Thymus (tissue), 11 donors: ENCODE results near the gene L3MBTL3. TPM values are rescaled to one million over a fixed set of nuclear protein-coding genes. Genes with fewer than 3 reads are reported as not detected.
A peak's percentile ranks its signal among the peaks of the same experiment; 100 is the strongest.
"Not testable (repeated sequence)": the region's sequence is repeated elsewhere in the genome, so short reads cannot be mapped to it uniquely, and the experiment has no call there.

ENCODE experiments used
- DNase-seq, 9 donors: peaks; one replicate each; pipeline ENCODE4 v3.0.0-alpha.2; 2013; ENCODE audit warnings: low spot score in 9 of 9, low read depth in 6 of 9, missing footprints in 1 of 9
- H3K27ac ChIP-seq, 2 donors: one replicate each; pipeline ENCODE4 v1.5.1; 2013; ENCODE audit warnings: control low read depth in 1 of 2, low read depth in 1 of 2, low read length in 1 of 2, mild to moderate bottlenecking in 1 of 2, moderate library complexity in 1 of 2
- H3K27me3 ChIP-seq, 2 donors: one replicate each; pipeline ENCODE4 v1.5.1; 2013; ENCODE audit warnings: low read length in 1 of 2; ENCODE audit not compliant: control insufficient read depth in 2 of 2, insufficient read depth in 1 of 2
- H3K36me3 ChIP-seq, 2 donors: one replicate each; pipeline ENCODE4 v1.5.1; 2013; ENCODE audit warnings: low read length in 1 of 2, mild to moderate bottlenecking in 1 of 2, moderate library complexity in 1 of 2; ENCODE audit not compliant: control insufficient read depth in 2 of 2, insufficient read depth in 2 of 2
- H3K4me1 ChIP-seq, 2 donors: one replicate each; pipeline ENCODE4 v1.5.1; 2013; ENCODE audit warnings: low read length in 2 of 2; ENCODE audit not compliant: control insufficient read depth in 2 of 2, insufficient read depth in 2 of 2
- H3K4me3 ChIP-seq, 2 donors: one replicate each; pipeline ENCODE4 v1.5.1; 2013; ENCODE audit warnings: low read length in 2 of 2, control low read depth in 1 of 2, mild to moderate bottlenecking in 1 of 2
- H3K9me3 ChIP-seq, 2 donors: one replicate each; pipeline ENCODE4 v1.5.1; 2013; ENCODE audit warnings: low read length in 1 of 2, mild to moderate bottlenecking in 1 of 2; ENCODE audit not compliant: control insufficient read depth in 2 of 2, insufficient read depth in 1 of 2
- WGBS: extraction: QIAGEN DNeasy Blood & Tissue Kit; methylation state at CpG from one replicate; pipeline ENCODE4 v1.1.7; 2013; 5-methylcytosine and 5-hydroxymethylcytosine counted together
- polyA plus RNA-seq: library from polyadenylated mRNA; stranded (reverse); fragments of 200-250 nt; gene quantifications from one replicate; pipeline ENCODE4 v1.2.3, GENCODE V29; 2013
- total RNA-seq: library from RNA; stranded (reverse); fragments of 120-200 nt; gene quantifications from one replicate; pipeline ENCODE4 v1.2.4, GENCODE V29; 2013
- donor health status: healthy.

Gene L3MBTL3
- total and polyA plus RNA-seq, 2 donors, result 8.2 to 12.7 TPM

DNA sequence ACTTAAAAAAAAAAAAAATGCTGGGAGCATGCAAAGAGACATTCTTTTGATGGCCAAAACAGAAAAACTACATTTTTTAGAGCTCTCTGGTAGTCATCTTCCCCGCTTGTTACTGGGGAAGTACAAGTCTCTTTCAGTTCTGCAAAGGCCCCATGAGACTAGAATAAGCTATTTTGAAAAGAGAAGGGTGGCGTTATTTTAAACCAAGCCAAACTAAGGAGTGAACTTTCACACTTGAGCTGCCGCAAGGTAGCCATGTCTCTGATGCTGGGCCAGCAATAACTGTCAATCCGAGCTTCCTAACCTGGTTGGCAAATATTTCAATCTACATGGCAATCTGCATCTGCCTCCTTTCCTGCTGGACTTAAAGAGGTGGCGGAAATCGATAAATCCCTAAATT is 96.7 kb downstream of the L3MBTL3 start:
- no peak for DNase-seq
- Histone ChIP-seq H3K36me3 (no peaks in the 10 kb centered on the region), H3K9me3 (no peaks in the 10 kb centered on the region), H3K27me3 (no peaks in the 10 kb centered on the region), H3K4me3 (no peak overlapping the region), H3K27ac (no peak overlapping the region), H3K4me1 (no peaks in the 10 kb centered on the region)
- 95% methylated on average over 6 of the region's 6 CpGs for WGBS

GRCh38 chr6:130116273-130116672 is 97.9 kb downstream of the L3MBTL3 start:
- H3K27me3 ChIP-seq, result no peaks in the 10 kb centered on the region
- no peak overlapping the region for H3K27ac ChIP-seq
- no peak overlapping the region for H3K4me3 ChIP-seq
- DNase-seq, result peak in 1 of 9 donors; percentile 22
- H3K36me3 ChIP-seq, result no peaks in the 10 kb centered on the region
- H3K4me1 ChIP-seq, result no peaks in the 10 kb centered on the region
- no peaks in the 10 kb centered on the region for H3K9me3 ChIP-seq
- 95% methylated on average over 4 of the region's 4 CpGs for WGBS

- H3K36me3 ChIP-seq, DNase-seq: not testable (repeated sequence)
- 95% methylated on average over 2 of the region's 4 CpGs for WGBS
These were observed 98.9 kb downstream of the L3MBTL3 start for GRCh38 chr6:130117187-130117701.

GRCh38 chr6:130118236-130118635 is 99.9 kb downstream of the L3MBTL3 start:
- no peaks in the 10 kb centered on the region for H3K4me1 ChIP-seq
- no peaks in the 10 kb centered on the region for H3K36me3 ChIP-seq
- no peaks in the 10 kb centered on the region for H3K9me3 ChIP-seq
- no peaks in the 10 kb centered on the region for H3K27me3 ChIP-seq
- 92% methylated on average over 6 of the region's 6 CpGs for WGBS
- no peak overlapping the region for H3K27ac ChIP-seq
- no peak overlapping the region for H3K4me3 ChIP-seq
- DNase-seq, result no peak

More at GRCh38 chr6:130117187-130117701, 98.9 kb downstream of the L3MBTL3 start:
- not testable (repeated sequence) for H3K9me3 ChIP-seq, H3K27ac ChIP-seq, H3K4me1 ChIP-seq, H3K27me3 ChIP-seq, H3K4me3 ChIP-seq

GRCh38 chr6:130119211-130119610 is 100.8 kb downstream of the L3MBTL3 start:
- Histone ChIP-seq H3K27ac (no peak overlapping the region), H3K36me3 (no peaks in the 10 kb centered on the region), H3K4me1 (no peaks in the 10 kb centered on the region), H3K27me3 (no peaks in the 10 kb centered on the region), H3K9me3 (no peaks in the 10 kb centered on the region), H3K4me3 (no peak overlapping the region)
- DNase-seq, result no peak
- WGBS, result 96% methylated on average over 1 of the region's 1 CpG

DNA sequence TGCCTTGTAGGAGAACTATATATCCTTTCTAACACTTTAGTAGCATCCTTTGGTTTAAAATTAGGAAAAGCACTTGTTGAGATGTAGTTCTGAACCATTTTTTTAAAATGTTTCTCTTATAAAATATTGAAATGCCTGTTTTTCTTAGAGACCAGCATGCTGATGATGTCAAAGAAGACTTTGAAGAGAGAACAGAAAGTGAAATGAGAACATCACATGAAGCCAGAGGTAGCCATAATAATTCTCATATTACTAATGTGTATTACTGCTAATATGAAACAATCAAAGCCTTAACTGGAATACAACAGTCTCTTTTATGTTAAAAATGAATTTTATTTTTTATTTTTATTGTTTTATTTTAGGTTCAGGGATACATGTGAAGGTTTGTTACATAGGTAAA is 102.3 kb downstream of the L3MBTL3 start:
- Histone ChIP-seq H3K4me3 (no peak overlapping the region), H3K27me3 (no peaks in the 10 kb centered on the region), H3K4me1 (no peaks in the 10 kb centered on the region), H3K9me3 (no peaks in the 10 kb centered on the region), H3K36me3 (no peaks in the 10 kb centered on the region), H3K27ac (no peak overlapping the region)
- DNase-seq, result no peak

DNA sequence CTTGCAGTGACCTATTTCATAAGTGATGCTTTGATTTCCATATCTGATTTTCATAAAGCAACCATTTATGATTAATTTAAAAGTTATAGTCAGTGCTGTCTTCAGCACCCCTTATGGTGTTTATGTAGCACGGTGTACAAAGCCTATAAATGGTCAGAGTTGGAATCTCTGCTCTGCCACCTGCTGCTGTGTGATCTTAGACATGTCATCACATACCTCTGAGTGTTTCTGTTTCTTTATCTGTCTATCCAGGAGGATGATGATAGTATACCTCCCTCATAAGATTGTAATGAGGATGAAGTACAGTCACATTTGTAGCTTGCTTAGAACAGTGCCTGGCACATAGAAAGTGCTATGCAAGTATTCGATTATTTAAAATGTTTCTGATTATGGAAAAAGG is 103.9 kb downstream of the L3MBTL3 start:
- no peak overlapping the region for H3K4me3 ChIP-seq
- no peak overlapping the region for H3K27ac ChIP-seq
- DNase-seq, result no peak
- 95% methylated on average over 2 of the region's 2 CpGs for WGBS
- no peaks in the 10 kb centered on the region for H3K27me3 ChIP-seq
- H3K36me3 ChIP-seq, result no peaks in the 10 kb centered on the region
- H3K9me3 ChIP-seq, result no peaks in the 10 kb centered on the region
- no peaks in the 10 kb centered on the region for H3K4me1 ChIP-seq

DNA sequence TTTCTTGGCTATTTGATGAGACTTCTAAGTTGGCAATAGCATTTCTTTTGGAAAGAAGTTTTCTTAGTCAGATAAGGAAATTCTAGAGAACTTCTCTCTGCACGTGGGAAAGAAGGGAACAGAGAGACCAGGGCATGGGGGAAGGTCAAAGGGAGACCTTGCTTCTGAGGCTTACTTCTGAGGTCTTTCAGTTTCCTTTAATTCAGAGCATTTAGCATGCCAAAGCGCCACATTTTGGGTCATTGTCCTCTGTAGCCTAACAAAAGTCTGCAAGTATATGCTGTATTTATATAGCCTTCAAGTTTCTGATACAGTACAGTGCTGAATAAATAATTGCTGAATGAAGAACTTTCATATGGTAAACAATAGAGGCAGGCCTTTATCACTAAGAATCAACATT is 108.8 kb downstream of the L3MBTL3 start:
- no peaks in the 10 kb centered on the region for H3K9me3 ChIP-seq
- peaks cover 0 to 4% of the 10 kb centered on the region in 2 donors for H3K4me1 ChIP-seq
- H3K4me3 ChIP-seq, result no peak overlapping the region
- 92% methylated on average over 2 of the region's 2 CpGs for WGBS
- H3K27ac ChIP-seq, result no peak overlapping the region
- no peaks in the 10 kb centered on the region for H3K27me3 ChIP-seq
- DNase-seq, result no peak
- no peaks in the 10 kb centered on the region for H3K36me3 ChIP-seq

DNA sequence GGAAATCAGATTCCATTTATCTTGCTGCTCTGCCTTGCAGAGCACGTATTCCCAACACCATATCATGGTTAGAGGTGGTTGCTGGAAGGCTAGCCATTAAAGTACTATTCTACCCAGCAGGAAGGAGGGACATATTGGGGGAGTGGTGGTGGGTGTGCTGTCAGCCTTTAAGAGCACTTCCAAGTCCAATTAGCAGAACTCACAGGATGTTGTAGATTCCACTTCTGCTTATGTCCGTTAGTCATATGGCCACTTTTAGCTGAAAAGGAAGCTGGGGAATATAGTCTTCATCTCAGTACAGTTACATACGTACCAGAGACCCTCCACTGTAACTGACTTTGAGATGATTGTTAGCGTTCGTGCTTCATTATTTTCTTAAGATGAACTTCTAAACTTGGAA is 109.9 kb downstream of the L3MBTL3 start:
- Histone ChIP-seq H3K9me3 (no peaks in the 10 kb centered on the region), H3K27me3 (no peaks in the 10 kb centered on the region), H3K4me1 (peaks cover 0 to 6% of the 10 kb centered on the region in 2 donors), H3K36me3 (no peaks in the 10 kb centered on the region), H3K27ac (no peak overlapping the region), H3K4me3 (no peak overlapping the region)
- DNase-seq, result no peak
- 98% methylated on average over 5 of the region's 5 CpGs for WGBS

DNA sequence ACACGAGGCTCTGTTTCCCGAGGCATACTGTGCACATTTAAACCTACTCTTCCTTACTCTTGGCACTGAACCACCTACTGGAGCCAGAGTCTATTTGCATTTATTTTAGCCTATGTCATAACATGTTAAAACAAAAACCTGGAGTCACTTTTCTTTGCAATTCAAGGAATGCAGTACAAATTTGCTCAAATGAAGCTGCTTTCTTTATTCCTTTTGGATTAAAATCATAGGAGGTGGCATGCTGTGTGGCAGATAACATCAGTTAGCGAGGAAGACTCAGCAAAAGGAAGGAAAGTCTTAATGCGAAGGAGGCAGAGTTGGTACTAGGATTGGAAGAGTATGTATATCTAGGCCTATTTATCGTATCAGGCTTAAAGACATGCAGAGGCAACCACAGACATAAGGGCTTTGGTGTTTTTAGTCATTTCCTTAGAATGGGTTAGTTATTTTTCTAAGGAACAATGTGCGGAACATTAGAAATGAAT is 111.4 kb downstream of the L3MBTL3 start:
- WGBS, result 95% methylated on average over 6 of the region's 6 CpGs
- no peak overlapping the region for H3K4me3 ChIP-seq
- H3K4me1 ChIP-seq, result peaks cover 0 to 7% of the 10 kb centered on the region in 2 donors
- DNase-seq, result no peak
- H3K36me3 ChIP-seq, result no peaks in the 10 kb centered on the region
- no peaks in the 10 kb centered on the region for H3K9me3 ChIP-seq
- H3K27me3 ChIP-seq, result no peaks in the 10 kb centered on the region
- no peak overlapping the region for H3K27ac ChIP-seq
